ENCODE measurements around the gene RBM19. TPM values are rescaled to one million over a fixed set of nuclear protein-coding genes. Genes with fewer than 3 reads are reported as not detected.

The RBM19 gene
- total RNA-seq, 1 experiment from 2014 or later = 29.2 TPM

DNA sequence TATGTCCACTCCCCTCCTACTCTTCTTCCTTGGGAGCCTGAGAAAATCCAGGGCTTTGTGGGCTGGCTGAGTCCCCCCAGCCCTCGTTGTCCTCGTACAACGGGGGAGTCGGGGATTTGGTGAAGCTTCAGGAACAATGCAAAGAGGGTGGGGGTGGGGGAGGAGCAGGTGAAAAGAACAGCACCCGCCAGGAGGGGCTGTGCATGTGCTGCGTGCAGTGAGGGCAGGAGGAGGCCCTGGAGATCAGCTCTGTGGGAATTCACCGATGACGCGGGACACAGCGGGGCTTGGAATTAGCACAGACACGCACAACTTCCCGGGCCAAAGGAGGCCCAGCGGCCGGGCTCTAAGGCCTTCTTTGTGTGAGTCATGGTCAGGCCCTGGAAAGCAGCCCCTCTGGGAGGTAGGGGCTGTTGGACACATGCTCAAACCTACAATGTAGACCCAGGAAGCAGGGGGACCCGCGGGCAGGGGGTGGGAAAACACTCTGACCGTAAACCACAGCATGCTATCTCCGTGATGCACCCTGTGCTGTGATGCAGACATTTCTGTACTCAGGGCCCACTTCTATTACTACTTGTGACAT, 32.8 kb downstream of the RBM19 start:
- no peak overlapping the region for H3K27ac Mint-ChIP-seq (ENCODE audit: low read depth, unreplicated experiment)
- no peaks in the 10 kb centered on the region for H3K27me3 Mint-ChIP-seq (ENCODE audit: insufficient read depth, unreplicated experiment)
- peaks cover 36% of the 10 kb centered on the region for H3K36me3 Mint-ChIP-seq (ENCODE audit: insufficient read depth, unreplicated experiment)
- TF ChIP-seq CTCF (IDR thresholded peaks at IDR 0.05; ENCODE audit: unreplicated experiment) = no peak
- H3K9me3 Mint-ChIP-seq (ENCODE audit: unreplicated experiment) = no peaks in the 10 kb centered on the region
- CTCF ChIA-PET = interaction anchor here (0.6 kb wide), 2 partner anchors 35 to 255 kb away, joined by 3 to 5 read pairs; no protein-coding TSS in a partner anchor
- BruUV-seq (replicated peaks) = no TSS peak
- intact Hi-C loops (cut with micrococcal nuclease) = no loop called here
- POLR2A ChIA-PET = no interaction called here
- H3K4me1 Mint-ChIP-seq (ENCODE audit: insufficient read depth, unreplicated experiment) = peaks cover 6% of the 10 kb centered on the region
- H3K4me3 Mint-ChIP-seq (ENCODE audit: unreplicated experiment) = no peak overlapping the region
- DNase-seq (ENCODE audit: unreplicated experiment) = no peak

DNA sequence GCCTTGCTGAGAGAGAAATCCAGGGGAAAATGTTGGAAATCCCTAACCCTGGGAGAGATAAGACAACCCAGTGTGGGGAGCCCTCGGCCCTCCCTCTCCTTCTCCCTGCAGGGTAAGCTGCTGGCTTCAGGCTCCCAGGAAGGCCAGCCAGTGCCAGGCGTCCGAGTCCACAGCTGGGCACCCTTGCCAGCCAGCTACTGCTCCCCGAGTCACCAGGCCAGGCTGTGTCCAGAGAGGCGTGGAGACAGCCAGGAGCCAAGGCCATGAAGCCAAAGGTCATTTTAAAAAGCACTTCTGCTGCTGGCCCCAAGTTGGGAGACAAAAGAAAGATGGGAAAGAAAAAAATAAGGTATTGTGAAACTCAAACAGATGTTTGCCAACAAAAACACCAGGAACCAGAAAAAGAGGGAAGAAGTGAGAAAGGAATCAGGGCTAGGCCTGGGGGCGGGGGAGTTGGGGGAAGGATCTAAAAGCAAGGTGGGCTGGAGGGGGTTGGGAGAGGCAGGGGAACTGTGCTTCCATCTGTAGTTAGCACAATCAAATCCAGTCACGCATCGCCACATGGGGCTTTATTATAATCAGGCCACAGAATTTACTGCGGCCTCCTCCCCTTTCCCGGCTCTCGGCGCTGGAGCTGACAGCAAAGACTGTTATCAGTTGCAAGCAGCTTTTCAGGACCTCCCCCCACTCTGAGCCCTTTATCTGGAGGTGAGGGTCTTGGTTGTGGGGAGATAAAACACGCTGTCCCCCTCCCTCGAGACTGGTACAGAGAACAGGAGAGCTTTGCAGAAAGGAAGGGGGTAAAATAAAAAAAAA, 33.5 kb downstream of the RBM19 start:
- CTCF ChIA-PET = interaction anchor here (0.6 to 1.1 kb wide), 4 partner anchors 21 to 254 kb away, joined by 3 to 5 read pairs (median 3); no protein-coding TSS in a partner anchor
- no TSS peak for BruUV-seq (replicated peaks)
- H3K4me3 Mint-ChIP-seq (ENCODE audit: unreplicated experiment) = no peak overlapping the region
- H3K27me3 Mint-ChIP-seq (ENCODE audit: insufficient read depth, unreplicated experiment) = no peaks in the 10 kb centered on the region
- TF ChIP-seq CTCF (IDR thresholded peaks at IDR 0.05; ENCODE audit: unreplicated experiment) = no peak
- DNase-seq (ENCODE audit: unreplicated experiment) = peak; percentile 19
- peaks cover 6% of the 10 kb centered on the region for H3K4me1 Mint-ChIP-seq (ENCODE audit: insufficient read depth, unreplicated experiment)
- intact Hi-C loops (cut with micrococcal nuclease) = no loop called here
- no peak overlapping the region for H3K27ac Mint-ChIP-seq (ENCODE audit: low read depth, unreplicated experiment)
- POLR2A ChIA-PET = no interaction called here
- H3K9me3 Mint-ChIP-seq (ENCODE audit: unreplicated experiment) = no peaks in the 10 kb centered on the region
- peaks cover 30% of the 10 kb centered on the region for H3K36me3 Mint-ChIP-seq (ENCODE audit: insufficient read depth, unreplicated experiment)

- no TSS peak for BruUV-seq (replicated peaks)
- POLR2A ChIA-PET = no interaction called here
- CTCF ChIA-PET = interaction anchor here (1.1 kb wide), 1 partner anchor 20 kb away, joined by 3 read pairs; no protein-coding TSS in a partner anchor
- H3K36me3 Mint-ChIP-seq (ENCODE audit: insufficient read depth, unreplicated experiment) = peaks cover 27% of the 10 kb centered on the region
- no peak overlapping the region for H3K27ac Mint-ChIP-seq (ENCODE audit: low read depth, unreplicated experiment)
- H3K27me3 Mint-ChIP-seq (ENCODE audit: insufficient read depth, unreplicated experiment) = no peaks in the 10 kb centered on the region
- DNase-seq (ENCODE audit: unreplicated experiment) = no peak
- intact Hi-C loops (cut with micrococcal nuclease) = no loop called here
- no peaks in the 10 kb centered on the region for H3K9me3 Mint-ChIP-seq (ENCODE audit: unreplicated experiment)
- TF ChIP-seq CTCF (IDR thresholded peaks at IDR 0.05; ENCODE audit: unreplicated experiment) = no peak
- no peak overlapping the region for H3K4me3 Mint-ChIP-seq (ENCODE audit: unreplicated experiment)
- peaks cover 6% of the 10 kb centered on the region for H3K4me1 Mint-ChIP-seq (ENCODE audit: insufficient read depth, unreplicated experiment)
These were observed 34.6 kb downstream of the RBM19 start for GRCh38 chr12:113931517-113931916.

- BruUV-seq (replicated peaks) = no TSS peak
- ChIA-PET CTCF (no interaction called here), POLR2A (no interaction called here)
- Mint-ChIP-seq H3K27ac (ENCODE audit: low read depth, unreplicated experiment) (no peak overlapping the region), H3K36me3 (ENCODE audit: insufficient read depth, unreplicated experiment) (peaks cover 36% of the 10 kb centered on the region), H3K27me3 (ENCODE audit: insufficient read depth, unreplicated experiment) (no peaks in the 10 kb centered on the region), H3K4me3 (ENCODE audit: unreplicated experiment) (no peak overlapping the region), H3K4me1 (ENCODE audit: insufficient read depth, unreplicated experiment) (peaks cover 6% of the 10 kb centered on the region), H3K9me3 (ENCODE audit: unreplicated experiment) (no peaks in the 10 kb centered on the region)
- no peak for DNase-seq (ENCODE audit: unreplicated experiment)
- TF ChIP-seq CTCF (IDR thresholded peaks at IDR 0.05; ENCODE audit: unreplicated experiment) = no peak
- intact Hi-C loops (cut with micrococcal nuclease) = no loop called here
These were observed 35.9 kb downstream of the RBM19 start for GRCh38 chr12:113930249-113930648.
